GM18907 (cell line): ENCODE data around the gene SERP2.

Experiments used
- ATAC-seq: cut with Tn5 transposase; IDR thresholded peaks from one replicate; pipeline ENCODE4 v1.9.1; 2021; ENCODE audit warnings: mild to moderate bottlenecking, moderate library complexity; ENCODE audit not compliant: unreplicated experiment

SERP2 gene

GRCh38 chr13:44432650-44433049 is 59.0 kb downstream of the SERP2 start:
- ATAC-seq = no peak

GRCh38 chr13:44433863-44434765 is 60.5 kb downstream of the SERP2 start:
- ATAC-seq = no peak

GRCh38 chr13:44434766-44435141 is 61.1 kb downstream of the SERP2 start:
- ATAC-seq = no peak

- ATAC-seq = peak; percentile 64
Measured at GRCh38 chr13:44435142-44435918, 61.7 kb downstream of the SERP2 start.

- no peak for ATAC-seq
Measured at GRCh38 chr13:44435919-44436510, 62.4 kb downstream of the SERP2 start.

- no peak for ATAC-seq
Measured at GRCh38 chr13:44436589-44437337, 63.1 kb downstream of the SERP2 start.

GRCh38 chr13:44437356-44438233 is 64.0 kb downstream of the SERP2 start:
- no peak for ATAC-seq

GRCh38 chr13:44438234-44438579 is 64.6 kb downstream of the SERP2 start:
- ATAC-seq = no peak

- no peak for ATAC-seq
Measured at GRCh38 chr13:44439452-44440024, 65.9 kb downstream of the SERP2 start.

GRCh38 chr13:44440046-44440608 is 66.5 kb downstream of the SERP2 start:
- ATAC-seq = no peak
